HG03521 (cell line): Measurements from ENCODE around the gene FBRSL1.

Experiments
- ATAC-seq: cut with Tn5 transposase; IDR thresholded peaks from one replicate; pipeline ENCODE4 v1.9.1; 2021; ENCODE audit warnings: mild to moderate bottlenecking, moderate library complexity; ENCODE audit not compliant: unreplicated experiment

The FBRSL1 gene

DNA sequence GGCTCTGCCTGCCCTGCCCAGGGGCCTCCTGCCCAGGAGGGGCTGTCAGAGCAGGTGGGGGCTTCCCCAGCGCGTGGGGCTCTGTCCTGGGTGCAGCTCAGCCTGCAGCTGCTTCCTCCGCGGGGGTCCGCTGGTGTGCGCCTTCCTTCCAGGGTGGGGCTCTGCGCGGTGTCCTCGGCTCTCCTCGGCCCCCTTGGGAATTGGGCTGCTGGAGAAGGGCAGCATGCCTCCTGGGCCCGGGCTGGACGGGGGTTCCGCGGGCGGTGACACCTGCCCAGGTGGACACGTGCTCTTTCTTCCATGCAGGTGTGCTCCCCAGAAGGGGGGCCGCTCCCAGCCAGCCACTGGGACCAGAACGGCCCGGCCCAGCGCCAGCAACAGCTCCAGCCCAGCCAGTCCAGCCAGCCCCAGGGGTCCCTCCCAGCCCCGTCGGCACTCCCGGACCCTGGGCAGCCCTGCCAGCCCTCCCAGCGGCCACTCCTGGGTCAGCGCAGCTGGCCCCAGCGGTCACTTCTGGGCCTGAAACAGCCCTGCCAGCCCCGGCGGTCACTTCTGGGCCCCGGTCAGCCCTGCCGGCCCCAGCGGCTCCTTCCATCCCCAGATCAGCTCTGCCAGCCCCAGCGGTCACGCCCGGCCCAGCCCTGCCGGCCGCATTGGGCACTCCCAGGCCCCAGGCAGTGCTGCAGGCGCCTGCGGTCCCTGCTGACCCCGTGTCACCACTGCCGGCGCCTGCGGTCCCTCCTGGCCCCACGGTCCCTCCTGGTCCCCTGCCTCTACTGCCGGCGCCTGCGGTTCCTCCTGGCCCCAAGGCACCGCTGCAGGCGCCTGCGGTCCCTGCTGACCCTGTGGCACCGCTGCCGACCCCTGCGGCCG lies 19.1 kb downstream of the FBRSL1 start:
- no peak for ATAC-seq

DNA sequence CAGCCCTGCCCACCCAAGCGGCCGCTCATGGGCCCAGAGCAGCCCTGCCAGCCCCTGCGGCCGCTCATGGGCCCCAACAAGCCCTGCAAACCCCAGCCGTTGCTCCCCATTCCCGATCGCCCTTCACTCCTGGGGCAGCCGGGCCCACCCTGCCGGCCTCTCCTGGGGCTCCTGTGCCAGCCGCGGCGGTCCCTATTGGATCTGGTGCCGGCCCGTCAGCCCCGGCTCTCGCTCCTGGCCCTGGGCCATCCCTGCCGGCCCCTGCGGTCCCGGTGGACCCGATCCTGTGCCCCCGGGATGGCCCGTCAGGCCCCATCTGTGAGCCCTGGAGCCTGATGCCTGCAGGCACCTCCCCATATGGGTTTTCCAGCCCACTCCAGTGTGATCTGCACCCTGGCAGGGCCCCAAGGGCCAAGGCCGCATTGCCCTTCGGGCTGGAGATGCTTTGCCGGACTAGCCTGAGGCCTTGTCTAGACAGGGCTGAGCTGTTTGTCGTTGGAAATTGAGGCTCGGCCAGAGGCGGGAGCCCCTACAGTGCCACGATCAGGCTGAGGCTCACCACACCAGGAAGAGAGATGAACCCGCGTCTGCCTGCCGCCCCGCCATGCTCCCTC lies 20.3 kb downstream of the FBRSL1 start:
- ATAC-seq, result no peak

DNA sequence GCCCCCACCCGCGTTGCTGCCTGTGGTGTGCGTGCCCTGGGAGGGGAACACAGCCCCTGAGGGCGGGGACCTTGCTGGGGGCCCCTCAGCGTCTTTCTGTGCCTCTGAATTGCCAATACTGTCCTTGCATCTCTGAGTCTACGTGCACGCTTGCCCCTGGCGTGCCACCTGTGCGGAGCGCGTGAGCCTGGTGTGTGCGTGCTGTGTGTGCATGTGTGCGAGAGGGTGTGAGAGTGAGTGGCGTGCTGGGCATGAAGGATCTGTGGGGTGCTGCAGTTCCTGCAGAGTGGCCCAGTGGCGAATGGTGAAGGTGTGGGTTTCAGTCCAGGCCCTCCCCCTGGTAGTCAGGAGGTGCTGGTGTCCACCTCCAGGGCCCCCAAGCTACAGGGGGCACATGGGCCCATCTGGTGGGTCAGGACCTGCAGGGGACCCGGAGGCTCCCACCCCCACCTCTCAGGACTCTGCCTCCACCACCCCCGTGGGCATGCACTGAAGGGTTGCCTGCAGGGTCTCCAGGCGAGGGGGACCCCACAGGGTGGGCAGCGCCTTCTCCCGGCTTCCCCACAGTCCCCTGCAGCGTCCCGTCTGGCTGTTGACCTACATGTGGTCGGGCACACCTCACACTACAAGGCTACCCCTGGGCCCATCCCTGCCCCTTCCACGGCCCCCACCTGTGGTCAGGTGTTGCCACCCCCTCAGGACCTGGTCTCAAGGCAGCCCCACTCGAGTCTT lies 21.0 kb downstream of the FBRSL1 start:
- no peak for ATAC-seq

DNA sequence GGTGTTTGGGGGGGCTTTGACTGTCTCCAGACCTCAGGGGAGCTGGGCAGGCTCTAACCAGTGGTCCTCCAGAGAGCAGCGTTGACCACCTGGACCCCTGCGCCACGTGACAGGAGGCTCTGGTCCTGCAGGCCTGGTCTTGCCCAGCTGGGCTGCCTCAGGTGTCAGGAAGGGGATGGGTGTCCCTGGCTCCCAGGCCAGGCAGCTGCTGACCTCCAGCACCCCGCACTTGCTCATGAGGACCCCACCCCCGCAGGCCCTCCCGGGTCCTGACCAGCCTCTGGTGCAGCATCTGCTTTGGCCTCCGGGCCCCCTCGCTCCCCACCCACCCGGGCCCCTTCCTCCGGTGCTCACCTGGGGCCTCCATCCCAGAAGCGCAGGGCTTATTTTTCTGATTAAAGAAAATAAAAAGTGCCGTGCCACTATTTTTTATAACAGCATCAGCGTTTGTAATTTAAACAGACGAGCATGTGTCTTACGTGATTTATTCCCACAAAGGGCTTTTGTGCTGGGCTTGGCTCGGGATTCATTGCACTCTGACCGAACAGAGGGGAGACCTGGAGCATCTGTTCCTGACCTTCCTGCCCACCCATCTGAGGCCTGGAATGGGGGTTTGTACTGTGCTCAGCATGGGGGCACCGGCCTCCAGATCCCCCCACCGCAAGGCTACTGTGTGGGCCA lies 21.7 kb downstream of the FBRSL1 start:
- no peak for ATAC-seq

DNA sequence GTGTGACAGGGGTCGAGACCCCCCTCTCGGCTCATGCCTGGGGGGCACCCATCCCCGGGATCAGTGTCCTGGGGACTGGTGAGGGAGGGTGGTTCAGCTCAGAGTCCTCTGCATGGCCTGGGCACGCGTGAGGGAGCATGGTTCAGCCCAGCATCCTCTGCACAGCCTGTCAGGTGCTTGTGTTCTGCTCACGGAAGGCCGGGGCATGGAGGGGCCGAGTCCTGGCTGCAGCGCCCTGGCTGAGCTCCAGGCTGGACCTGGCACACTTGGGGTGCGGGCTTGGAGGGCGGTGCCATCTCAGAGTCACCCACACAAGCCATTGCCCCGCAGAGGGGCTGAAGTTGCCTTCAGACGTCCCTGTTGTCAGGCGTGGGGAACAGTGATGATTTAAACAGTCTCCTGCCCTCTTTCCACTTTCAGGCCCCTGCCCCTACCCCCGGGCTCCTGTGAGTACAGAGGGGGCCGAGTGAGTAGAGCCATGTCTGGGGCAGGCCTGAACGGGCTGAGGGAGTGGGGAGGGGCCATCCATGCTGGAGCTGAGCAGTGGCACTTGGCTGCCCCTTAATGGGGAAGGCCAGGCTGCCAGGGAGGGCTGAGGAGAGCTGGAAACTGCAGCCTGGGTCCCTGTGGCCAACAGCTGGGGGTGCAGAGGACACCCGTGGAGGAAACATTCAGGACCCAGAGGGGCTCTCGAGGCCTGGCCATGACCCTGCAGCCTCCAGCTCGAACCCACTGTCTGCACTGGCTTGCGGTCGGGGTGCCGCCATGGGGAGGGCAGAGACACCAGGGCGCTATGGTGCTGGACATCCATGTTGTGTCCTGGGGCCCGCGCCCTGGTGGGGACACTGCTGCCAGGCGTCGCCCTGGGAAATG lies 22.5 kb downstream of the FBRSL1 start:
- no peak for ATAC-seq

DNA sequence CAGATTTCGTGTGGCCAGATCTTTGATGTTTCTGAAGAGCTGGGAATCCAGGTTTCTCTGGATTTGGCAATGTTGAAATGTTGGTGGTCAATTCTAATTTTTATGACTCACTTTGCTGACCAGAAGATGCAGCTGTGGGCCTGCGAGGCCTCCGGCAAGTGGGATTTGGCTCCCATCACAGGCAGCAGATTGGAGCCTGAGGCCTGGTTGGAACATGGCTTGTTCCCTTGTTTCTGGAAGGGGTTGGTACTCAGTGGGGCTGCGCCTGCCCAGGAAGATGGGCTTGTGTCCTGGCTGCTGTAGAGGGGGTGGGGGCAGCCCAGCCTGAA lies 23.1 kb downstream of the FBRSL1 start:
- ATAC-seq, result no peak

DNA sequence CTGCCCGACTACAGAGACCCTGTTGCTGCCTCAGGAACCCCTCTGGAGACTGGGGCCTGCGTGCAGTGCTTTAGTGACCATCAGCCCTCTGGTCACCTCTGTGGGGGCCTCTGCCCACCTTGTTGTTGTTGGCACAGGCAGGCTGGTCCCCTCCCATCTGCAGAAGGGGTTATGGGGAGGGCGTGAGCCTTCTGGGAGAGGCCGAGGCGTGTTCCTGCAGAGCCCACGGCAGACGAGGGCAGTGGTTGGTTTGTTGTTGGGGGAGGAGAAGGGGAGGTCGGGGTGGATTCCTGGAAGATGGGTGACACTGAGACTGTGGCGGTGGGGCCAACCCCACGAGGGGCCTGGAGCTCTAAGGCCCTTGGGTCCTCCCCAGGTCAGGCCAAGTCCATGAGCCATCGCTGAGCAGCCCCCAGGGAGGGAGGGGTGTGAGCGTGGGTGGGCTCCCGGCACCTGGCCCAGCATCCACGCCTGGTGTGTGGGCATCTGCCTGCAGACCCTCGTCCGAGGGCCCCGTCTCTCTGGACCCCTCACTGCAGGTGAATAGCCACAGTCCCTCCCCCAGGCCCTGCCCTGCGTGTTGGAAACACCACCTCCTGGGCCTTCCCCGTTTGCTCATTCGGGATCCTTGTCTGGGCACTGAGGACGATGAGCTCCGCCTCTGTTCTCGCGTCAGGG lies 23.6 kb downstream of the FBRSL1 start:
- no peak for ATAC-seq

DNA sequence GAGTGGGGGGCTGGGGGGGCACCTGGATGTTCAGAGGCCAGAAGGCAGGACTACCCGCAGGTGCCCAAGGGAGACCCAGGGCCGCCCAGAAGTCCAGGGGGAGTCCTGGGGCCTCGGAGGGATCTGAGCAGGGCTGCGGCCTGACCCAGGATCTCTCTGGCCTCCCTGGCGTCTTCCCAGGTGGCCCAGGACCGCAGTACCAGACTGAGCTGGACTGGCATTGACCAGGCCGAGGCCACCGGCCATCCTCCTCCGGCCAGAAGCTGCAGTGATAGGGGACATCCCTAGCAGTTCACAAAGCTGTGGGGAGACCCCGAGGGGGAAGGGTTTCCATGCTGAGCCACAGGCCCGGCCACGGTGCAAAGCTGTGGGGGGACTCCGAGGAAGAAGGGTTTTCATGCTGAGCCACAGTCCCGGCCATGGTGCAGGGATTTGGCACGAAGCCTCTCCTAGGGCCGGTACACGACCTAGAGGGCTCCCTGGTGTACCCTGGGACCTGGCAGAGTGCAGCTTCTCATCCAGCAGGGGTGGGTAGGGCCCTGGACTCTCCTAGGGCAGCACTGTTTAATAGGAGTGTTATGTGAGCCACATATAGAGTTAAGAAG lies 24.4 kb downstream of the FBRSL1 start:
- no peak for ATAC-seq

DNA sequence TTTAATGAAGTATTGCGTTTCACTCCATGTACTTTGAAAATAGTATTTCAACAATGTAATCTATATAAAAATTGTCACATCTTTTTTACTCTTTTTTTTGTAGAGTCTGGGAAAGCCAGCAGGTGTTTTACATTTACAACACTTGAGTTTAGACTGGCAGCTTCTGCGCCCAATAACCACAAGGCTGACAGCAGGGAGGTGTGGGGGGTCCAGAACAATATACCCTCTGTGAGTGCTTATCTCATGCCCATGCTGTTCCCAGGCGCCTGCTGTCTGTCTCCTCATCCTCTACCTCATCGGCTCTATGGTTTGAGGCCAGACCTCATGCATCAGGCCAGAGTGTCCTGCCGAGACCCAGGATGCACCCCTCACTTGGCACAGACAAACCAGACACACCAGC lies 24.9 kb downstream of the FBRSL1 start:
- ATAC-seq, result no peak

DNA sequence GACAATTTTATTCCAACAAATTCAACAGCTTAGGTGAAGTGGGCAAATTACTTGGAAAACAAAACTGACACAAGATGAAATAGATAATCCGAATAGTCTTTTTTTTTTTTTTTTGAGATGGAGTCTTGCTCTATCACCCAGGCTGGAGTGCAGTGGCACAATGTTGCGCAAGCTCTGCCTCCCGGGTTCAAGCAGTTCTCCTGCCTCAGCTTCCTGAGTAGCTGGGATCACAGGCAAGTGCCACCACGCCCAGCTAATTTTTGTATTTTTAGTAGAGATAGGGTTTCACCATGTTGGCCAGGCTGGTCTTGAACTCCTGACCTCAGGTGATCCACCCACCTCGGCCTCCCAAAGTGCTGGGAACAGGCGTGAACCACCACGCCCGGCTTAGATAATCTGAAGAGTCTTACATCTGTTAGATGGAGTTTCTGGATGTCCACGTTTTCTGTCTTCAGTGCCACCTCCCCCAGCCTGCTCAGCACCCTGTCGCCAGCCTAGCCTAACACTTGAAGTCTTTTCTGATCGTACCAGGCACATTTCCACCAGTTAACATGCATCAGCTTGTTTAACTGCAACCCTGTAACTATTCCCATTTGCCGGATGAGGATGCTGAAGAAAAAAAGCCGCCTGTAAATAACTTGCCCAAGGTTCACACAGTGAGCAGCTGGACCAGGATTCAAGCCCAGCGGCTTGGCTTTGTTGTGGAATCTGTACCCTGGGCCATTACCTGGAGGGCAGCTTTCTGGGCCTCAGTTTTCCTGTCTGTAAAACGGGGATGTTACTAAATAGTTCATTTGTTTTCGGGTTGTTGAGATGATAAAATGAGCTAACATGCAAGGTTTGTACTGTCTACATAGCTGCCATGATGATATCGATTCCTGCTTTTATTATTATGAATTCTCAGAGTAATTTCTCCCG lies 26.4 kb downstream of the FBRSL1 start:
- no peak for ATAC-seq

DNA sequence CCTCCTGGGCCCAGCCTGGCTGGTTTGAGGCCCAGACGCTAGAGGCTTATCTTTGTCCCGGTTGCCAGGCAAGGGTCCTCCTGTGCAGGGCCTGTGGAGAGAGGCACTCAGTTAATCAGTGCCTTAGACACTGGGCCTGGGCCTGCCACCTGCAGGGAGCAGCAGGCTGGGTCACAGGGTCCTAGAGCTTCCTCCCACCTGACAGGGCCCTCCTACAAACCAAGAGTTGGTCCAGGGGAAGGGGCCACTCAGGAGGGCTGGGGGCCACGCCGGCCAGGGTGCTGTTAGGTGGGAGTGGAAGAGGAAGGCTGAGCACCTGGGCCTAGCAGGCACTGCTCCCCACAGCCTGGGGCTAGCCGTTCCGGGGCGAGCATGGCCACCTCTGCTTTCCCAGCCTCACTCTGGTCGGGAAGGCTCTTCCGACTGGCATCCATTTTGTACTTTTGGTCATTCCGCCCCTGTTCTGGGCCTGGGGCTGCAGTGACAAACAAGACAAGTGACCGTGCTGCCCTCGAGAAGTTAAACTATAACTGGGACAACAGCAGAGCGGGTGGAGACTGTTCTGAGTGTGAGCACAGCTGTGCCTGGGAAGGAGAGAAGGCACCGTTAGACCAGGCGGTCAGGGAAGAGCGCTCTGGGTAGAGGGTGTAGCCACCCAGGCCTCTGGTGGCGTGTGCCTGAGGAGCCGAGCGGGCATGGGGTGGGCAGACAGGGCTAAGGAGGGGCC lies 27.2 kb downstream of the FBRSL1 start:
- ATAC-seq, result no peak

DNA sequence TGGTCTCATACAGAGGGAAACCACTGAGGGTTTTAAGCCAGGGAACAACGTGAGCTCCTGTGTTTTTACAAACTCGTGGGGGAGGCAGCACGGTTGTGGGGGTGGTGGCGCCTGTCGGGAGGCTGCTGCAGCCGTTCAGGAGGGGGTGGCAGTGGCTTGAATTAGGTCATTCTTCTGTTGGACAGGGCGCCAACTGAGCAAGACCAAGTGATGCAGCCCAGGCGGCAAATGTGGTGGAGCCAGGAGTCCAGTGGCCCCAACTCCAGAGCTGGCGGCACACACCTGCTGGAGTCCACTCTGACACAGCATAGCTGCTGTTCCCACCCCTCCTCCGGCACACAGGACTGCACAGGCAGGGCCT lies 27.8 kb downstream of the FBRSL1 start:
- no peak for ATAC-seq

DNA sequence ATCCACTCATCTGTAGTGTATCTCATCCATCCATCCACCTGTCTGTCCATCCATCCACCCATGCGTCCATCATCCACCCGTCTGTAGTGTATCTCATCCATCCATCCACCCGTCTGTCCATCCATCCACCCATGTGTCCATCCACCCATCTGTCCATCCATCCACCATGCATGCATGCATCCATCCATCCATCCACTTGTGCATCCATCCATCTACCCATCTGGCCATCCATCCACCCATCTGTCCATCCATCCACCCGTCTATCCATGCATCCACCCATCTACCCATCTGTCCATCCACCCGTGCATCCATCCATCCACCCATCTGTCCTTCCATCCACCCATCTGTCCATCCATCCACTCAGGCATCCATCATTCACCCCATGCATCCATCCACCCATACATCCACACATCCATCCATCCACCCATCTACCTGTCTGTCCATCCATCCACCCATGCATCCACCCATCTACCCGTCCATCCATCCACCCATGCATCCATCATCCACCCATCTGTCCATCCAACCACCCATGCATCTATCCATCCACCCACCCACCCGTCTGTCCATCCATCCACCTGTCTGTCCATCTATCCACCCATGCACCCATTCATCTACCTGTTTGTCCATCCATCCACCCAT lies 28.5 kb downstream of the FBRSL1 start:
- no peak for ATAC-seq

DNA sequence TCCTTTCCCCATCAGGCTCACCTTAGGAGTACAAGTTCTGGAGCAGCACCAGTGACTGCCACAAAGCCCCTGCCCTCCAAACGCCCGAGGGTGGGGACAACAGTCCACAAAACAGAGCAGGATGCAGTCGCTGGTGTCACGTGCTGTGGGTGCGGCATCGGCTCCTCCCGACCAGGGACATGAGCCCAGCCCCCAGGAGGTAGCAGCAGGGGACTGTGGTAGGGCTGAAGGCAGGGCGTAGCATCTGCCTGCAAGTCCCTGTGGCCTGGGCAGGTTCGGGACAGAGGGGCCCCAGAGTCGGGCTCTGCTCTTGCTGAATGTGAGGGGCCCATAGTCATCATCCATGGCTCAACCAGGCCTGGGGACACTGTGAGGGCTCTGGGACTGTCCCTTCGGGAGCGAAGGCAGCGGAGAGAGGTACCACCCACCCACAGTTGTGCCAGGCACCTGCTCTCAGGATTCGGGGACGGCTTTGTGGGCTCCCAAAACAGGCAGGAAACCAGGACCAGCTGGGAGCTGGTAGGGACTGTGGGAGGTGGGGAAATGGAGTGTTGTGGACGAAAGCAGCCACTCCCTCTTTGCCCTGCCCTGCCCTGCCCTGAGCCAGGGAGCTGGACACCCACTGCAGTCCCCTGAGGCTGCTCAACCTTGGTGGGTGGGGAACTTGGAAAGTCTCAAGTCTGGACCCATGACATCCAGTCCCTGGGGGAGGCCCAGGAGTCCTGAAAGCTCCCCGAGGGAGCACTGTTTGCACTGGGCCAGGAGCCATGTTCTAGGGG lies 30.7 kb downstream of the FBRSL1 start:
- no peak for ATAC-seq

DNA sequence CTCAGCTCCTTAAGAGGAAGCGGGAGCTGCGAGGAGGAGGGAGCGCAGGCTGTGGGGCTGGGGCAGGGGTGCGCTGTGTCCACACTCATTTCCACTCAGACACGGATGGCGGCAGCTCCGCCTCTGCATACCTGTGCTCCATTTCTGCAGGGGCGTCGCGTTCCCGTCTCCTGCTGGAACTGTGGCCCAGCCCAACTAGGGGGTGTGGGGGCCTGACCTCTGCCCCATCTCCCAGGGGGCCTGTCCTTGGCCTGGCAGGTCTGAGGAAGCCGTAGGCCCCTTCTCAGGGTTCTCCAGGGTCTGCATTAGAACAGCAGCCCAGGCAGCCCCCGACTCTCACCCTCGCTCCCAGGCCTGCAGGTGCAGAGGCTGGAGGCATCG lies 31.2 kb downstream of the FBRSL1 start:
- no peak for ATAC-seq

DNA sequence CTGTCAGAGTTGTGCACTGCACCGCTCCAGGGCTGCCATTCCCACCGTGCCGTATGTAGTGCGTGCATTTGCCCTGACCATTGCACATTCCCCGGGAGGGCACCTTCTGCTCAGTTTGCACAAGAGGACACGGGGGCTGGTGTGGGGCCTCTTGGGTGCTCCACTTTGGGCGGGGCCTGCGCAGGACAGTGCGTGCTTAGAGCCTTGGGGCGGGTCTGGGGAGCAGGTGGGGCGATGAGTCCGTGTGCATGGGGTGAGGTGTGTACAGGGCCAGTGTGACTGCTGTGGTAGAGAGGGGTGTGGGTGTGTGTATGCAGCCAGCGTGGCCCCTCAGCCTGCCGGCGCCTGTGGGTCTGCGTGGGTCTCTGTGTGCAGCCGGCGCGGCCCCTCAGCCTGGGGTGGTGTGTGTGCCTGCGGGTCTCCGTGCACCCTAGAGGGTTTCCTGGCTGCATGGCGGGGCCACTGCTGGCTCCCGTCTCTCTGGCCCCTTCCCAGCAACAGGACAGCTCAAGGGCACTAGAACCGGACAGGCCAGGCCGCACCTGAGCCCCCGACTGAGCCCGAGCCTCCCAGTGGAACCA lies 31.9 kb downstream of the FBRSL1 start:
- ATAC-seq, result no peak
